WTC11 (cell line): Measurements from ENCODE around the gene ZNF768. TPM values are rescaled to one million over a fixed set of nuclear protein-coding genes. Genes with fewer than 3 reads are reported as not detected.

Experiments
- AFF4 ChIP-seq: sonication (generic); formaldehyde crosslinking; IDR thresholded peaks from 2 replicates; pipeline ENCODE4 v1.8.1; 2023; ENCODE audit warnings: mild to moderate bottlenecking, missing genetic modification reagents, borderline replicate concordance
- ATF1 ChIP-seq: sonication (generic); formaldehyde crosslinking; IDR thresholded peaks from 2 replicates; pipeline ENCODE4 v1.8.1; 2023; ENCODE audit warnings: mild to moderate bottlenecking, moderate library complexity, missing genetic modification reagents
- ATF2 ChIP-seq: sonication (generic); formaldehyde crosslinking; IDR thresholded peaks from 2 replicates; pipeline ENCODE4 v1.8.1; 2022; ENCODE audit warnings: low read depth, missing genetic modification reagents, borderline replicate concordance
- E2F4 ChIP-seq: sonication (generic); formaldehyde crosslinking; IDR thresholded peaks from 2 replicates; pipeline ENCODE4 v1.8.1; 2022; ENCODE audit warnings: low read depth, mild to moderate bottlenecking, moderate library complexity, missing genetic modification reagents, borderline replicate concordance
- ETV6 ChIP-seq: sonication (generic); formaldehyde crosslinking; IDR thresholded peaks from 2 replicates; pipeline ENCODE4 v1.8.1; 2022; ENCODE audit warnings: mild to moderate bottlenecking, missing genetic modification reagents
- FOXP4 ChIP-seq: sonication (generic); formaldehyde crosslinking; IDR thresholded peaks from 2 replicates; pipeline ENCODE4 v1.8.0; 2022; ENCODE audit warnings: mild to moderate bottlenecking, missing genetic modification reagents
- GTF2I ChIP-seq: fragments of 250-450 bp; sonication (Bioruptor Pico); conservative IDR thresholded peaks from 2 replicates; pipeline ENCODE4 v1.4.0; 2021; ENCODE audit warnings: mild to moderate bottlenecking
- IRF2 ChIP-seq: sonication (generic); formaldehyde crosslinking; IDR thresholded peaks from 2 replicates; pipeline ENCODE4 v1.8.0; 2022; ENCODE audit warnings: low read depth, missing genetic modification reagents, borderline replicate concordance
- MAX ChIP-seq: sonication (generic); formaldehyde crosslinking; IDR thresholded peaks from 2 replicates; pipeline ENCODE4 v1.8.0; 2022; ENCODE audit warnings: mild to moderate bottlenecking, missing genetic modification reagents
- NFE2L1 ChIP-seq: sonication (generic); formaldehyde crosslinking; IDR thresholded peaks from 2 replicates; pipeline ENCODE4 v1.8.1; 2023; ENCODE audit warnings: missing genetic modification reagents
- OVOL2 ChIP-seq: fragments of 250-450 bp; sonication (Bioruptor Pico); IDR thresholded peaks from 2 replicates; pipeline ENCODE4 v1.9.0; 2021; ENCODE audit warnings: mild to moderate bottlenecking, borderline replicate concordance
- RELA ChIP-seq: sonication (generic); formaldehyde crosslinking; IDR thresholded peaks from 2 replicates; pipeline ENCODE4 v1.8.1; 2022; ENCODE audit warnings: missing genetic modification reagents, mild to moderate bottlenecking, borderline replicate concordance
- SOX15 ChIP-seq: fragments of 250-450 bp; sonication (Bioruptor Pico); IDR thresholded peaks from 2 replicates; pipeline ENCODE4 v1.9.0; 2021; ENCODE audit warnings: mild to moderate bottlenecking
- TEAD1 ChIP-seq: sonication (generic); formaldehyde crosslinking; IDR thresholded peaks from 2 replicates; pipeline ENCODE4 v1.8.0; 2022; ENCODE audit warnings: mild to moderate bottlenecking, missing genetic modification reagents
- ZNF138 ChIP-seq: sonication (generic); formaldehyde crosslinking; conservative IDR thresholded peaks from 2 replicates; pipeline ENCODE4 v1.8.1; 2022; ENCODE audit warnings: mild to moderate bottlenecking, moderate library complexity, missing genetic modification reagents
- ZNF232 ChIP-seq: sonication (generic); formaldehyde crosslinking; IDR thresholded peaks from 2 replicates; pipeline ENCODE4 v1.8.0; 2022; ENCODE audit warnings: mild to moderate bottlenecking, missing genetic modification reagents
- ZNF512 ChIP-seq: sonication (generic); formaldehyde crosslinking; IDR thresholded peaks from 2 replicates; pipeline ENCODE4 v1.8.1; 2022; ENCODE audit warnings: missing genetic modification reagents, borderline replicate concordance
- ZNF671 ChIP-seq: fragments of 250-450 bp; sonication (Bioruptor Pico); IDR thresholded peaks from 2 replicates; pipeline ENCODE4 v1.8.0; 2021; ENCODE audit warnings: mild to moderate bottlenecking
- total RNA-seq: library from RNA; stranded (reverse); gene quantifications from 3 replicates; pipeline ENCODE4 v1.2.3, GENCODE V29; 2021
- TF ChIP-seq, protein P1 (sequence below): sonication (generic); formaldehyde crosslinking; IDR thresholded peaks from 2 replicates; pipeline ENCODE4 v1.8.0; 2023; ENCODE audit warnings: missing genetic modification reagents, mild to moderate bottlenecking, borderline replicate concordance
- TF ChIP-seq, protein P2 (sequence below): sonication (generic); formaldehyde crosslinking; IDR thresholded peaks from 2 replicates; pipeline ENCODE4 v1.8.1; 2023; ENCODE audit warnings: mild to moderate bottlenecking, missing genetic modification reagents
- TF ChIP-seq, protein P3 (sequence below): sonication (generic); formaldehyde crosslinking; conservative IDR thresholded peaks from 2 replicates; pipeline ENCODE4 v1.8.1; 2022; ENCODE audit warnings: mild to moderate bottlenecking, missing genetic modification reagents

The ZNF768 gene
- total RNA-seq, 1 experiment from 2014 or later, result 35.9 TPM

- TF ChIP-seq, protein P1, sequence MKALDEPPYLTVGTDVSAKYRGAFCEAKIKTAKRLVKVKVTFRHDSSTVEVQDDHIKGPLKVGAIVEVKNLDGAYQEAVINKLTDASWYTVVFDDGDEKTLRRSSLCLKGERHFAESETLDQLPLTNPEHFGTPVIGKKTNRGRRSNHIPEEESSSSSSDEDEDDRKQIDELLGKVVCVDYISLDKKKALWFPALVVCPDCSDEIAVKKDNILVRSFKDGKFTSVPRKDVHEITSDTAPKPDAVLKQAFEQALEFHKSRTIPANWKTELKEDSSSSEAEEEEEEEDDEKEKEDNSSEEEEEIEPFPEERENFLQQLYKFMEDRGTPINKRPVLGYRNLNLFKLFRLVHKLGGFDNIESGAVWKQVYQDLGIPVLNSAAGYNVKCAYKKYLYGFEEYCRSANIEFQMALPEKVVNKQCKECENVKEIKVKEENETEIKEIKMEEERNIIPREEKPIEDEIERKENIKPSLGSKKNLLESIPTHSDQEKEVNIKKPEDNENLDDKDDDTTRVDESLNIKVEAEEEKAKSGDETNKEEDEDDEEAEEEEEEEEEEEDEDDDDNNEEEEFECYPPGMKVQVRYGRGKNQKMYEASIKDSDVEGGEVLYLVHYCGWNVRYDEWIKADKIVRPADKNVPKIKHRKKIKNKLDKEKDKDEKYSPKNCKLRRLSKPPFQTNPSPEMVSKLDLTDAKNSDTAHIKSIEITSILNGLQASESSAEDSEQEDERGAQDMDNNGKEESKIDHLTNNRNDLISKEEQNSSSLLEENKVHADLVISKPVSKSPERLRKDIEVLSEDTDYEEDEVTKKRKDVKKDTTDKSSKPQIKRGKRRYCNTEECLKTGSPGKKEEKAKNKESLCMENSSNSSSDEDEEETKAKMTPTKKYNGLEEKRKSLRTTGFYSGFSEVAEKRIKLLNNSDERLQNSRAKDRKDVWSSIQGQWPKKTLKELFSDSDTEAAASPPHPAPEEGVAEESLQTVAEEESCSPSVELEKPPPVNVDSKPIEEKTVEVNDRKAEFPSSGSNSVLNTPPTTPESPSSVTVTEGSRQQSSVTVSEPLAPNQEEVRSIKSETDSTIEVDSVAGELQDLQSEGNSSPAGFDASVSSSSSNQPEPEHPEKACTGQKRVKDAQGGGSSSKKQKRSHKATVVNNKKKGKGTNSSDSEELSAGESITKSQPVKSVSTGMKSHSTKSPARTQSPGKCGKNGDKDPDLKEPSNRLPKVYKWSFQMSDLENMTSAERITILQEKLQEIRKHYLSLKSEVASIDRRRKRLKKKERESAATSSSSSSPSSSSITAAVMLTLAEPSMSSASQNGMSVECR (CRISPR knock-in tag), result 0 out of 2 replicates have a peak, but pooled peaks have one; percentile 70
- no peak; the same call in 1 of the 2 replicates for TF ChIP-seq FOXP4 (CRISPR knock-in tag)
- no peak for TF ChIP-seq GTF2I (CRISPR knock-in tag)
- TF ChIP-seq ETV6 (CRISPR knock-in tag), result no peak
- peak; percentile 66 for TF ChIP-seq MAX
- no peak for TF ChIP-seq ATF2 (CRISPR knock-in tag)
- peak; percentile 48; the same call in 1 of the 2 replicates for TF ChIP-seq ATF1
- TF ChIP-seq TEAD1 (CRISPR knock-in tag), result no peak
- TF ChIP-seq RELA (CRISPR knock-in tag), result peak; percentile 69; the same call in 1 of the 2 replicates
- TF ChIP-seq E2F4 (CRISPR knock-in tag), result no peak
- TF ChIP-seq ZNF671, result no peak
- no peak for TF ChIP-seq SOX15 (CRISPR knock-in tag)
- no peak for TF ChIP-seq IRF2
- TF ChIP-seq, protein P2, sequence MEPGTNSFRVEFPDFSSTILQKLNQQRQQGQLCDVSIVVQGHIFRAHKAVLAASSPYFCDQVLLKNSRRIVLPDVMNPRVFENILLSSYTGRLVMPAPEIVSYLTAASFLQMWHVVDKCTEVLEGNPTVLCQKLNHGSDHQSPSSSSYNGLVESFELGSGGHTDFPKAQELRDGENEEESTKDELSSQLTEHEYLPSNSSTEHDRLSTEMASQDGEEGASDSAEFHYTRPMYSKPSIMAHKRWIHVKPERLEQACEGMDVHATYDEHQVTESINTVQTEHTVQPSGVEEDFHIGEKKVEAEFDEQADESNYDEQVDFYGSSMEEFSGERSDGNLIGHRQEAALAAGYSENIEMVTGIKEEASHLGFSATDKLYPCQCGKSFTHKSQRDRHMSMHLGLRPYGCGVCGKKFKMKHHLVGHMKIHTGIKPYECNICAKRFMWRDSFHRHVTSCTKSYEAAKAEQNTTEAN (CRISPR knock-in tag), result 0 out of 2 replicates have a peak, but pooled peaks have one; percentile 76
- no peak for TF ChIP-seq ZNF512
- TF ChIP-seq NFE2L1 (CRISPR knock-in tag), result no peak; the same call in 1 of the 2 replicates
- no peak for TF ChIP-seq AFF4
- no peak for TF ChIP-seq ZNF138
- TF ChIP-seq, protein P3, sequence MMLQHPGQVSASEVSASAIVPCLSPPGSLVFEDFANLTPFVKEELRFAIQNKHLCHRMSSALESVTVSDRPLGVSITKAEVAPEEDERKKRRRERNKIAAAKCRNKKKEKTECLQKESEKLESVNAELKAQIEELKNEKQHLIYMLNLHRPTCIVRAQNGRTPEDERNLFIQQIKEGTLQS, result no peak
- no peak for TF ChIP-seq OVOL2 (CRISPR knock-in tag)
- TF ChIP-seq ZNF232 (CRISPR knock-in tag), result no peak
Measured at GRCh38 chr16:30534368-30535105, 8.2 kb upstream of the ZNF768 start, which contains the start of gene ZNF747 (continued).
